Measurements from ENCODE around the gene GYG1.

DNA sequence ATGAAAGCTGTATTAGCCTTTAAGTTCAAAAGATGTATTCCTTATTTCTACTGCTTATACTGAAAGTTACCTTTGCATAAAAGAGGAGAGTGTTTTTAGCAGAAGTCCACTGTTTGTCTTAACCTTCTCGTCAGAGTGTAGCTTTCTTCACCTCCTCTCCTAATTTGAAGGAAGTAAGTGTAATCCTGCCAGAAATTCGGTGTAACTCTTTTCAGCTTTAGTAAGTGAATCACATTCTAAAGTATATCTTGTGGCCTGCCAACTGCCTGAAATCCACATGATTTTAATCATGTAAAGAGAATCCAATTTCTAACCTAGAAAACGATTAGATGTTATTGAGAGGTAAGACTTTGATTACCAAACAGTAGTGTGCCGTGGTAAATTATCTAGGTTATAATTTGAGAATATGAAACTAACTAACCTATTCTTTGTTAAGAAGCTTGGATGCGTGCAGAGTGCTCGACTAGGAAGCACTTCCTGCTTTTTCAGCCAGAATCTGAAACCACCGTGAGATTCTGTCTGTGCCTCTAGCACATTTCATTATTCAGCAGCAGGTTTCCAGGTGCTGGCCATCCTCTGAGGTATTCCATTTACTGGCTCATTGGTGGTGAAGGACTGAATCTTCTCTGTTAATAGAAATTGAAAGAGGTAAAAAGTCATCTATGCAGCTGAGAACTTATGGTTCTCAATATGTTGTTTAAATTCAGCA is 7.5 kb downstream of the GYG1 start:
- TF ChIP-seq, protein P1, sequence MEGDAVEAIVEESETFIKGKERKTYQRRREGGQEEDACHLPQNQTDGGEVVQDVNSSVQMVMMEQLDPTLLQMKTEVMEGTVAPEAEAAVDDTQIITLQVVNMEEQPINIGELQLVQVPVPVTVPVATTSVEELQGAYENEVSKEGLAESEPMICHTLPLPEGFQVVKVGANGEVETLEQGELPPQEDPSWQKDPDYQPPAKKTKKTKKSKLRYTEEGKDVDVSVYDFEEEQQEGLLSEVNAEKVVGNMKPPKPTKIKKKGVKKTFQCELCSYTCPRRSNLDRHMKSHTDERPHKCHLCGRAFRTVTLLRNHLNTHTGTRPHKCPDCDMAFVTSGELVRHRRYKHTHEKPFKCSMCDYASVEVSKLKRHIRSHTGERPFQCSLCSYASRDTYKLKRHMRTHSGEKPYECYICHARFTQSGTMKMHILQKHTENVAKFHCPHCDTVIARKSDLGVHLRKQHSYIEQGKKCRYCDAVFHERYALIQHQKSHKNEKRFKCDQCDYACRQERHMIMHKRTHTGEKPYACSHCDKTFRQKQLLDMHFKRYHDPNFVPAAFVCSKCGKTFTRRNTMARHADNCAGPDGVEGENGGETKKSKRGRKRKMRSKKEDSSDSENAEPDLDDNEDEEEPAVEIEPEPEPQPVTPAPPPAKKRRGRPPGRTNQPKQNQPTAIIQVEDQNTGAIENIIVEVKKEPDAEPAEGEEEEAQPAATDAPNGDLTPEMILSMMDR (IDR thresholded peaks at IDR 0.05): no peak
- no peak for TF ChIP-seq POLR2AphosphoS5 (IDR thresholded peaks at IDR 0.05)
